HG03175 (cell line): ENCODE results near the gene RBM47.

Experiments
- ATAC-seq: cut with Tn5 transposase; IDR thresholded peaks from one replicate; pipeline ENCODE4 v1.9.1; 2021; ENCODE audit warnings: mild to moderate bottlenecking, moderate library complexity; ENCODE audit not compliant: unreplicated experiment

RBM47 gene

GRCh38 chr4:40502220-40502619 is 127.4 kb downstream of the RBM47 start:
- no peak for ATAC-seq

DNA sequence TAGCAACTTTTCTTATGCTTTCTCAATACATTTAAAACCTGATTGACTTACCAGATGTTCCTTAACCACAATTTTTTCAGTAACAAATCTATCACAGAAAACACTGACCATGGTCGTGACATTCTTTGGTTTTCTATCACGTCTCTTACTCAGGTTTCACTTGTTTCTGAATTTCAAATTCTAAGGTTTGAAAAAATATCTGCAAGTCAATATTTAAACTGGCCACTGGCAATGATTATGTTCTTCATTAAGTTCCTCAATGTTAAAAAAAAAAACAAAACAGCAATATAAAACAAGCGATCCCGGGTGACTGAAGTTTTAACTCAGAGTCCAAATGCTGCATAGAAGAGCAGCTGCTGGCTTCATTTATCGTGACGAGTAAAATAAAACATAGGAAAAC is 128.9 kb downstream of the RBM47 start:
- ATAC-seq: no peak

GRCh38 chr4:40493160-40493559 is 136.5 kb downstream of the RBM47 start:
- ATAC-seq: no peak

DNA sequence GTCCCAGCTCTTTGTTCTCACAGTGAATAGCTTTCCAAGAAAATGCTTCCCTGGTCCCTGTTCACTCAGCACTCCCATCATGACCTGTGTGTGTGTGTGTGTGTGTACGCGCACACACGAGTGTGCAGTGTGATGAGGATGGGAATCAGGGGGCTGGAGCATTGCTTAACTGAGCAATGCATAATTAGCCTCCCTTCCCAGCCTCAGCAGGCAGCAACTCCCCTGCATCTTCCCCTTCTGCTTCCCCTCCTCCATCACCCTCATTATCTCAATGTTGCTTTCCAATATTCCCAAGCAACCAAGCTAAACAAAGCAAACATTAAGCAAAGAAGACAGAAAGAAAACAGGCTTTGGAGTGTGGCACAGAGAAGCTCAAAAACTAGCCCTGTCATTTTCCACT is 137.0 kb downstream of the RBM47 start:
- no peak for ATAC-seq

DNA sequence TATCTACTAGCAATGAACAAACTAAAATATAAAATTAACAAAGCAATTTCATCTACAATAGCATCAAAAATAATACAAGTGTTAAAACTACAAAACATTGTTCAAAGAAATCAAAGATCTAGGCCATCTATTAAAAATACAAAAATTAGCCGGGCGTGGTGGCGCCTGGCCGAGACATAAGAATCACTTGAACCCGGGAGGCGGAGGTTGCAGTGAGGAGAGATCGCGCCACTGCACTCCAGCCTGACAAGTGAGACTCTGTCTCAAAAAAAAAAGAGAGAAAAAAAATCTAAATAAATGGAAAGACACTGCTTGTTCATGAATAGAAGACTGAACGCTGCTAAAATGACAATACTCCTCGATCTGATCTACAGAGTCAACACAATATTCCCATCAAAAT is 139.2 kb downstream of the RBM47 start:
- no peak for ATAC-seq

DNA sequence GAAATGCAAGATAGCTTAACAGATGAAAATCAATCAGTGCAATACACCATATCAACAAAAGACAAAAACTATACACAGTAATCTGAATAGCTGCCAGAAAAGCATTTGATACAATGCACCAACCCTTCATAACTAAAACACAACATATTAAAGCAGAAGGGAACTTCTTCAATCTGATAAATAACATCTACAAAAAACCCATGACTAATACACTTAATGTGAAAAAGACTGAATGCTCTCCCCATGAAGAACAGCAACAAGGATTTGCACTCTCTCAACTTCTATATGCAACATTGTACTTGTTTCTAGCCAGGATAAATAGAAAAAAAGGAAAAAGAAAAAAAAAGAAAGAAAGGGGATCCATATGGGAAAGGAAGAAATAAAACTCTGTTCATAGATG is 139.7 kb downstream of the RBM47 start:
- ATAC-seq: no peak

DNA sequence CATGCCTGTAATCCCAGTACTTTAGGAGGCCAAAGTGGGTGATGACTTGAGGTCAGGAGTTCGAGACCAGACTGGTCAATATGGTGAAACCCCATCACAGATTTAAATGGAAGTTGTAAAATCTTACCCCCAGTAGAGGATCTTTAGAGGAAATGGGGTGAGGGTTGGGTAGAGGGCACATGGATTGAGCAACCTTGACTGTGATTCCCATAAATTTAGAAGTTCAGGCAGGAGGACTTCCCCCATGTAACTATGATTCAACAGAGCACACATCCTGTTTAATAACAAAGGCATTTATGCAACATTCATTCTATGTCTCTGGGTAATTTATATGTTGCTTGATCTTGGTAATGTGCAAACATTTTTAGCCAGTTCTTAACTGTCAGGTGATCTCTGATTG is 143.1 kb downstream of the RBM47 start:
- ATAC-seq: no peak

- no peak for ATAC-seq
Observed at GRCh38 chr4:40484346-40485090, 145.1 kb downstream of the RBM47 start.

GRCh38 chr4:40482985-40483647 is 146.5 kb downstream of the RBM47 start:
- ATAC-seq: no peak

- ATAC-seq: no peak
Observed at GRCh38 chr4:40481977-40482376, 147.7 kb downstream of the RBM47 start.

- ATAC-seq: no peak
Observed at GRCh38 chr4:40480291-40480690, 149.4 kb downstream of the RBM47 start.

- ATAC-seq: no peak
Observed at GRCh38 chr4:40479378-40479777, 150.3 kb downstream of the RBM47 start.

- ATAC-seq: no peak
Observed at GRCh38 chr4:40475609-40476008, 154.1 kb downstream of the RBM47 start.

DNA sequence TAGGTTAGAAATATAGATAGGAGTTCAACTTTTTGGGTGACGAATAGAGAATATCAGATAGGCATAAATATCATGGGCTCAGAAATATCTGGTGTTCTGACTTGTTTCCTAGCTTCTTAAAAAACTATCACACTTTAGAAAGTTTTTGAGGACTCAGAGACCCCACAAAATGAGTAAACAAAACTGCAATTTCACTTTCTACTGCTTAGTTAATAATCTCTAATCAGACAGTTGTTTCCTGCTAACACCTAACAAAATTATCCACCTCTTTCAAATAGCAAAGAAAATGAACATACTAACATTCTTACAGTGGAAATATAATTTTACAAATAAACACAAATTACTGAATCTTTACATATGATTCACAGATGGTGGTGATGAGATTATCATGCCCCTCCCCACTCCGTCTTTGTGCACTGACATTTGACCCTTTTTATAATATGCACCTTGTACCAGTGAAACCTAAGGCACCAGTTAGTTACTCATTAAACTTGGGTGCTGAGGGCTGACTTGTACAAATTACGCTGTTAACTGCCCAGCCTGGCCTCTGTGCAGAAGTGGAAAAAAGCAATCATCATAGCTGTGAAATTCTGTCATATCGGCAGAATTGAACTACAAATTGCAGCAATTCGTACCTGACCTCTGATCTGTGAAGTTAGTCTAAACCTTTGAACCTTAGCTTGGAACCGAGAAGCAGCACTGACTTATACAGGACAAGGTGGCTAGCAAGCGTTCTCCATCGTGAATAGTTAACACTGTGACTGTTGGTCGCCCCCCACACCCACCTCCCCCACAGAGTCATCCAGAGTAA is 155.9 kb downstream of the RBM47 start:
- ATAC-seq: peak; percentile 91

DNA sequence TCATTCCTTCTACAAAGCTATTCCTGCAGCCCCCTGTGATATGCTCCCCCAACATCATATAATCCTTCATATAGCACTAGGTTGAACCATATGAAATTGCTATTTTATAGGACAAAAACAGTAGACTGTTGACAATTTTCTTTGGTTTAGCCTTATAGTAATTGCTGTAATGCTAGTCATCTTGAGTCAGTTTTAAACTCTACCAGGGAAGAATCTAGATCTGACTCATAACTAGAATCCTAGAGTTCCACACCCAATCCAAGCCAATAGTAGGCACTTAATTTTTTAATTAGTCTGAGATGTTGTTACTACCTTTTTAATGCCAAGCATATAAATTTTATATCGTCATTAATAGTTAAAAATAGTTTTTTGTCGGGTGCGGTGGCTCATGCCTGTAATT is 157.7 kb downstream of the RBM47 start:
- ATAC-seq: no peak

- no peak for ATAC-seq
Observed at GRCh38 chr4:40466789-40467188, 162.9 kb downstream of the RBM47 start.

- ATAC-seq: peak; percentile 61
Observed at GRCh38 chr4:40462326-40462725, 167.3 kb downstream of the RBM47 start.

DNA sequence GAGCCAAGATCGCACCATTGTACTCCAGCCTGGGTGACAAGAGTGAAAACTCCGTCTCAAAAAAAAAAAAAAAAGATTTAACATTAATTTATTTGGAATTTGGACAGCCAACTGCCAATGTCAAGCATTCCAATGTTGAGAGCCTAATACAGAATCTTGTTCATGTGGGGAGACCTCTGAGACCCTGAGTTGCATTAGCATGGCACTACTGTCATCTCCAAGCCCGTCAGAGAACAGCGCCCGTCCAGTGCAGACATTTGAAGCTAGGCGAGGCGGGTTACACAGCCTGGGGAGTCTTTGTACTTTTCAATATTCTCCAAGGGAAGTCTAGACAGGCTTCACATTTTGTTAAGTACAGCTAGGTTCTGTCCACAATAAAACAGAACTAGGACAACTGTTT is 167.8 kb downstream of the RBM47 start:
- ATAC-seq: no peak

GRCh38 chr4:40461062-40461461 is 168.6 kb downstream of the RBM47 start:
- no peak for ATAC-seq

DNA sequence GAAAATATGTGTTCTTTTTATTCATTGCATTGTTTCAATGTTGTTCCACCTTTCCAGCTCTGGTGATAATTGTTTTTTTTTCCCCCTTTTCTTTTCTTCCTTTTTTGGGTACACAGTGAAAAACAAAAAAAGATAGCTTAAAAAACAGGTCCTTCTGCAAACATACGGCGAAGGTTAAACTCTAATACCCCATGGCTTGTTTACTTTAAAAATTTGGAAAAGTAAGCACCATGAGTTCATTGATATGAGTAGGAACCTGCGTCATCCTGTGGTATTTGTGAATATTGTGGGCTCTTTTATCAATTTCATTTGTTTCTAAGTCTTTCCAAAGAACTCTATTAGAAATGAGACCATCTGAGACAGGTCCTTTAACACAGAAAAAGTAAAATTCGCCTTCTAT is 171.0 kb downstream of the RBM47 start:
- no peak for ATAC-seq

DNA sequence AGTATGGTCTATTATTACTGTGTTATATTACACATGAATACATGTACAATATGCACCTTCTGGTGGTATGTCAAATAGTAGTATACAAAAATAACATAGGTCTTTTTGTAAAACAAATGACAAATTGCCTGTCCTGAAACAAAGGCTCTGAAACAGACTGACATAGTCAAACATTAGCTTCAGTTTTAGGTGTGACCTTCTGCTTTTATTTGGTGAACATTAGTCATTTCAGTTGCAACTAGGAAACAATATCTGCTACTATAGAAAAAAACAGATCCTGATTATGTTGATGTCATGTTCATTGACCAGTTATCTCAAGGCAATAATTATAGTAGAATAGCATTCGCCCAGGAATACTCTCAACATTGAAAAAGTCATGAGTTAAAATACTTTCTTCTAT is 171.6 kb downstream of the RBM47 start:
- no peak for ATAC-seq

DNA sequence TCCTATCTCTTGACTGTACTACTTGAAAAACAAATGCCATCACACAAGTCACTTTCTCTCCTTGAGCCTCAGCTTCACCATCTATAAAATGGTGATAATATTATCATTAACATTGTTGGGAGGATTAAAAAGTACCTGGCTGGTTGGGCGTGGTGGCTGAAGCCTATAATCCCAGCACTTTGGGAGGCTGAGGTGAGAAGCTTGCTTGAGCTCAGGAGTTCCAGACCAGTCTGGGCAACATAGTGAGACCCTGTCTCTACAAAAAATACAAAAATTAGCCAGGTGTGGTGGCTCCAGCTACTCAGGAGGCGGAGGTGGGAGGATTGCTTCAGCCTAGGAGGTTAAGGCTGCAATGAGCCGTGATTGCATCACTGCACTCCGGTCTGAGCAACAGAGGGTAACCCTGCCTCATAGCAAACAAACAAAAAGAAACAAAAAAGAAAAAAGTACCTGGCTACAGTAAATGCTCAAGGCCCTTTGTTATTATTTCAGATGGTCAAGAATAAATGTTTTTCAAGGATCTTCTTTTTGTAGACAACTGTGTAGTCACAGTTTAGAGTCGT is 174.2 kb downstream of the RBM47 start:
- no peak for ATAC-seq
